Mammary epithelial cell (primary cell): ENCODE data around the gene SESN2.

Experiments
- CTCF ChIP-seq, 2 donors: IDR thresholded peaks in 1 of 2; conservative IDR thresholded peaks in 1 of 2; 2 replicates each; pipeline ENCODE4 v1.5.1; 2011 to 2012; ENCODE audit warnings: inconsistent platforms in 2 of 2, low read length in 2 of 2, mild to moderate bottlenecking in 2 of 2, control low read depth in 1 of 2, low read depth in 1 of 2; ENCODE audit not compliant: insufficient read depth in 1 of 2; ENCODE audit errors: extremely low read depth in 1 of 2
- EZH2 ChIP-seq: IDR thresholded peaks from 2 replicates; pipeline ENCODE4 v1.6.1; 2012; ENCODE audit warnings: low read length, inconsistent platforms, borderline replicate concordance

- TF ChIP-seq EZH2 (no peak), CTCF (conservative IDR thresholded peaks at IDR 0.05 in 1 of 2, IDR thresholded peaks at IDR 0.05 in 1 of 2; ENCODE audit: extremely low read depth in 1 of 2, insufficient read depth in 1 of 2, low read depth in 1 of 2, low read length in 2 of 2) (no peak)
Measured at GRCh38 chr1:28302247-28302646, 42.9 kb downstream of the SESN2 start.
